ENCODE data around the gene STAG1.
A peak's percentile ranks its signal among the peaks of the same experiment; 100 is the strongest.
"Not testable (repeated sequence)": the region's sequence is repeated elsewhere in the genome, so short reads cannot be mapped to it uniquely, and the experiment has no call there.

STAG1 gene

DNA sequence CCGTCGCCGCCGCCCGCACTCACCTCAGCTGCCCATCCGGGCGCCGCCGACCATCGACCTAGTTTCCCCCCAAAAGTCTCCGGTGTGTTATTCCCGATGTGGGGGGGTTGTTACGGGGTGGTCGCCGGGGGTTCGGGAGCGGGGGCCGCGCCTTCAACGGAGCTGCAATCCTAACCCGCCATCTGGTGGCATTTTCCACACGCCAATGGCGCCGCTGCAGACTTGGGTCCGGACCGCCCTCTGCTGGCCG, at the start of gene STAG1:
Gene STAG1 (minus strand): TSS at position 207 of the 250 bp plus-strand sequence. CDS start 121,480 bp downstream, outside the sequence.
- TF ChIP-seq, protein P1, sequence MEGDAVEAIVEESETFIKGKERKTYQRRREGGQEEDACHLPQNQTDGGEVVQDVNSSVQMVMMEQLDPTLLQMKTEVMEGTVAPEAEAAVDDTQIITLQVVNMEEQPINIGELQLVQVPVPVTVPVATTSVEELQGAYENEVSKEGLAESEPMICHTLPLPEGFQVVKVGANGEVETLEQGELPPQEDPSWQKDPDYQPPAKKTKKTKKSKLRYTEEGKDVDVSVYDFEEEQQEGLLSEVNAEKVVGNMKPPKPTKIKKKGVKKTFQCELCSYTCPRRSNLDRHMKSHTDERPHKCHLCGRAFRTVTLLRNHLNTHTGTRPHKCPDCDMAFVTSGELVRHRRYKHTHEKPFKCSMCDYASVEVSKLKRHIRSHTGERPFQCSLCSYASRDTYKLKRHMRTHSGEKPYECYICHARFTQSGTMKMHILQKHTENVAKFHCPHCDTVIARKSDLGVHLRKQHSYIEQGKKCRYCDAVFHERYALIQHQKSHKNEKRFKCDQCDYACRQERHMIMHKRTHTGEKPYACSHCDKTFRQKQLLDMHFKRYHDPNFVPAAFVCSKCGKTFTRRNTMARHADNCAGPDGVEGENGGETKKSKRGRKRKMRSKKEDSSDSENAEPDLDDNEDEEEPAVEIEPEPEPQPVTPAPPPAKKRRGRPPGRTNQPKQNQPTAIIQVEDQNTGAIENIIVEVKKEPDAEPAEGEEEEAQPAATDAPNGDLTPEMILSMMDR (IDR thresholded peaks at IDR 0.05; ENCODE audit: borderline replicate concordance, insufficient read depth, low read depth, low read length) = peak; percentile 97

DNA sequence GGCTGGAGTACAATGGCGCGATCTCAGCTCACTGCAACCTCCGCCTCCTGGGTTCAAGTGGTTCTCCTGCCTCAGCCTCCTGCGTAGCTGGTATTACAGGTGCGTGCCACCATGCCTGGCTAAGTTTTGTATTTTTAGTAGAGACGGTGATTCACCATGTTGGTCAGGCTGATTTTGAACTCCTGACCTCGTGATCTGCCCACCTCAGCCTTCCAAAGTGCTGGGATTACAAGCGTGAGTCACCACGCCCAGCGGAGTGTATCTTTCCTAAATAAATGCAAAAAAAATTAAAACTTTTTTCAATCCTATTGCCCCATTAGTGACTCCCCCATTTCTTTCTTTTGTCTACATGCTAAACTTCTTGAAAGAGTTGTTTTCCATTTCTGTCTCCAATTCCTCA, 49.0 kb upstream of the STAG1 start:
- not testable (repeated sequence) for H3K4me3 ChIP-seq (ENCODE audit: low read depth, low read length)

More for the DNA sequence above, at the start of gene STAG1:
- H3K4me3 ChIP-seq (ENCODE audit: low read depth, low read length) = peak within 1 kb of the TSS; percentile 72

DNA sequence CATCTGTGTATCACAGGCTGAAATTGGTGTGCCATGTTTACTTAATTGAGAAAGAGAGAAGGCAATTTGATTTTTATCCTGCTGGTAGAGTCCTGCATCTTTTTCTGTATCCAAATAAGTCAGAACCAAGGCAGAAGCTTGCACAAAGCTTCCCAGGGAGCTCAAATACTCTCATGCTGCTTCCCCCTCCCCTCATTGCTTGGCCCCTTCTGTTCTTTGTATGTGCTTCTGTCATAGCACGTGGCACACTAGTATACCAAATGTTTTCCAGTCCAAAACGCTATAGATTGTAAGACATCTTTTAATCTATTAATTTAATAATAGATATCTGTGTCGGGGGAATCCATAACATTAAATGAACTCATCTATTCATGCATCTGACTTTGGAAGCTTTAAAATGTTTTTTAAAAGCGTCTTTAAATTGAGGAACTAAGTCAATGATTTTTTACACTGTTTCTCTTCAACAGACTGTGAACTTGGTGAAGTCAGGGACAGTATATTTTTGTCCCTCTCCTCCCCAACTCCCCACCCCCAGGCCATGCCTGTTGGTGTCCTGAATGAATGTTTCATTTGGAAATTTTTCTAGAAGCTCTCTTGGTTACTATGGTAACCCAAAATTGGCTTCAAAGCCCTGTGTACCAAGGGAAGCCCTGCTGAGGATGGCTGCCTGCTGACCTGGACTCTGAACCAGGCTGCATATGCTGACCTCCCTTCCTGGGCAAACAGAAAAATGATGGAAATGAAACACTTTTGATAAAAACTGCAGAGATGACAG, 40.6 kb upstream of the STAG1 start:
- H3K4me3 ChIP-seq (ENCODE audit: low read depth, low read length) = no peak overlapping the region

DNA sequence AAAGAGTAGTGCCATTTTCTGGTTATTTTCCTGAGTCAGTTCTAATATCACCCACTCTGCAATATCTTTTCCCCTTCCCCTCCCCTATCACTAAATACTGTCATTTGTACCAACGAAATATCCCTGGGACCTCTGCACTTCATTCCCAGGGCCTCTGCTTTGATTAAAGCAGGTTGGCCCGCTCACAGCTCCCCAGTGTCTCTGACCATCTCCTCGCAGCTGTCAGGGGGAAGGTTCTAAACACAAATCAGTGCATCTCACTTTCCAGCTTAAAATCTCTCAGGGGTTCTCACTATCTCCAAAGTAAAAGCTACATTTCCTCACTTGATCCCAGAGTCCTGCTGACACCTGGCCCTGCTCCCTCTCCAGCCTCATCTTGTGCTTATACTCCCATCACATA, 38.6 kb upstream of the STAG1 start:
- H3K4me3 ChIP-seq (ENCODE audit: low read depth, low read length) = no peak overlapping the region
- TF ChIP-seq, protein P1 (IDR thresholded peaks at IDR 0.05; ENCODE audit: borderline replicate concordance, insufficient read depth, low read depth, low read length) = no peak

More for the DNA sequence above, 40.6 kb upstream of the STAG1 start:
- TF ChIP-seq, protein P1 (IDR thresholded peaks at IDR 0.05; ENCODE audit: borderline replicate concordance, insufficient read depth, low read depth, low read length) = no peak

DNA sequence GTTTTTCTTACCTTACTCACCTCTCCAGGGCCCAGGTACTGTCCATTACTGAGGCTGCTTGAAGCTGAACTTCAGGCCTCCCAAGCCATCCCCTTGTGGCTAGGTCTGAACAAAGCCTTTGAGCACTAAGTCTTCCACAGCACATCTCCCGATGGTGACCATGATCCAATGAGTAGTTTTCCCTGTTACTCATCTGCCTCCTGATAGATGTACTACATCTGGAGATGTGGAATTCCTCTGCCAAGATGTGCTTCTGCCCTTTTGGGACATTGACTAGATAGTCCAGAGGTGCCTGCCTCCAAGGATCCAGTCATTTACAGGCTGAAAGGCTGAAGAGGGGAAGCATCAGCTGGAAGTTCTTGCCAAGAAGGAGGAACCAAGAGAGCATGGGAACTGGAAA, 37.8 kb upstream of the STAG1 start:
- TF ChIP-seq, protein P1 (IDR thresholded peaks at IDR 0.05; ENCODE audit: borderline replicate concordance, insufficient read depth, low read depth, low read length) = no peak
- H3K4me3 ChIP-seq (ENCODE audit: low read depth, low read length) = no peak overlapping the region

DNA sequence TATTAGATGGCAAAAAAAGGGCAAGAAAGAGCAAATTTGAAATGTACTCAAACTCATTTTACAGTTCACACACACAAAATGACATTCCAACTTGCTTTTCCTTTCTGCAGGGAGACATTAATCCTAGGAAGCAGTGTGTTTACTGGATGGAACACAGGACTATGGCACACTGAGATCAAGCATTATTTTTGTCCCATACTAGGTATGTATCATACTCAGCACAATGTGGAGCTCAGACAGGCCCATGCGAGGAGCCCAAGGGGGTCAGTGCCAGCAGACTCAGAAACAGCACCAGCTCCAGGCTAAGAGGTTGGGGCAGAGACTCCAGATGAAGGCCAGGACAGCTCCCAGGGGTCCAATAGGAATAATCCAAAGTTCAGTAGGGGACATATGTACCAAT, 36.0 kb upstream of the STAG1 start:
- no peak overlapping the region for H3K4me3 ChIP-seq (ENCODE audit: low read depth, low read length)
- TF ChIP-seq, protein P1 (IDR thresholded peaks at IDR 0.05; ENCODE audit: borderline replicate concordance, insufficient read depth, low read depth, low read length) = no peak

DNA sequence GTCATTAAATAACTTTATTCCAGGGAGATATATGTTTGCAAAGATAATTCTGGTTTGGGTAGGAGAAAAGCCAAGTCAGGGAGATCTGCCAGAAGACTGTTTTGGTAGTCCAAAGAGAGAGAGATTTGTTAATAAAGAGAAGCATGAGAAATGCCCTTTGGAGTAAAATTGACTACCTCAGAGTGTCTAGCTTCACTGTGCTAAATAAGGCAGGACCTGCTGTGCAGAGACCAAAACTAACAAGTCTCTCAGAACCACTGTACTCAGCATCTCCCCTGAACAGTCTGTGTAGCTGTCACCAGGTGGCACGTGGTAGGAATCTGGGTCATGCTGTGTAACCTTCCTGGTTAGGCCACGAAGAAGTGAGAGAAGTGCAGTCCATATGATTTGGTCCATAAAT, 35.2 kb upstream of the STAG1 start:
- no peak overlapping the region for H3K4me3 ChIP-seq (ENCODE audit: low read depth, low read length)
- TF ChIP-seq, protein P1 (IDR thresholded peaks at IDR 0.05; ENCODE audit: borderline replicate concordance, insufficient read depth, low read depth, low read length) = no peak
